GM18868 (cell line): Measurements from ENCODE around the gene TBCE.
"Not testable (repeated sequence)": the region's sequence is repeated elsewhere in the genome, so short reads cannot be mapped to it uniquely, and the experiment has no call there.

Source experiments
- ATAC-seq: cut with Tn5 transposase; IDR thresholded peaks from one replicate; pipeline ENCODE4 v1.9.1; 2021; ENCODE audit warnings: mild to moderate bottlenecking, moderate library complexity; ENCODE audit not compliant: unreplicated experiment

TBCE gene

GRCh38 chr1:235450886-235451483 is 83.8 kb downstream of the TBCE start:
- ATAC-seq, result no peak

GRCh38 chr1:235454021-235454420 is 86.8 kb downstream of the TBCE start:
- no peak for ATAC-seq

GRCh38 chr1:235455097-235455496 is 87.9 kb downstream of the TBCE start:
- ATAC-seq, result no peak

- ATAC-seq, result no peak
Measured at GRCh38 chr1:235455823-235456222, 88.6 kb downstream of the TBCE start.

GRCh38 chr1:235457856-235458255 is 90.6 kb downstream of the TBCE start:
- ATAC-seq, result not testable (repeated sequence)

DNA sequence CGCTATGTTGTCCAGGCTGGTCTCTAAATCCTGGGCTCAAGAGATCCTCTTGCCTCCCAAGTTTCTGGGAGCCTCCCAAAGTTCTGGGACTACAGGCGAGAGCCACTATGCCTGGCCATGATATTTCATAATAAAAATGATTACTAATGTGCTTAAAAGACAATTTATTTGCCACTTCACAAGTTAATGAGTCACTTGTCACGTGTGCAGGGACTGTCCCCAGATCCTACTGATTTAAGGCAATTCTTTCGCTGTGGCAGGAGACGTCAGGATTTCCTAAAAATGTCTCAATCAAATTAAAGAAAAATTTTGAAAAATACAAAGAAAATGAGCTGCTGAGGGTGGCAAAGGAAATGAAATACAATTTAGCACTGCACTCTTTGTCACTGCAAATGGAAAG is 93.5 kb downstream of the TBCE start:
- ATAC-seq, result no peak

GRCh38 chr1:235461954-235462353 is 94.7 kb downstream of the TBCE start:
- ATAC-seq, result no peak

DNA sequence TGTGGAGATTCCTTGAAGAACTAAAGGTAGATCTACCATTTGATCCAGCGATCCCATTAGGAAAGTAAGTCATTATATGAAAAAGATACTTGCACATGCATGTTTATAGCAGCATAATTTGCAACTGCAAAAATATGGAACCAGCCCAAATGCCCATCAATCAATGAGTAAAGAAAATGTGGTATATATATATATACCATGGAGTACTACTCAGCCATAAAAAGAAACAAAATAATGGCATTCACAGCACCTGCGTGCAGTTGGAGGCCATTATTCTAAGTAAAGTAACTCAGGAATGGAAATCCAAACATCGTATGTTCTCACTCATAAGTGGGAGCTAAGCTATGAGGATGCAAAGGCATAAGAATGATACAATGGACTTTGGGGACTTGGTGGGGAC is 95.6 kb downstream of the TBCE start:
- not testable (repeated sequence) for ATAC-seq

- ATAC-seq, result no peak
Measured at GRCh38 chr1:235465066-235465465, 97.8 kb downstream of the TBCE start.

DNA sequence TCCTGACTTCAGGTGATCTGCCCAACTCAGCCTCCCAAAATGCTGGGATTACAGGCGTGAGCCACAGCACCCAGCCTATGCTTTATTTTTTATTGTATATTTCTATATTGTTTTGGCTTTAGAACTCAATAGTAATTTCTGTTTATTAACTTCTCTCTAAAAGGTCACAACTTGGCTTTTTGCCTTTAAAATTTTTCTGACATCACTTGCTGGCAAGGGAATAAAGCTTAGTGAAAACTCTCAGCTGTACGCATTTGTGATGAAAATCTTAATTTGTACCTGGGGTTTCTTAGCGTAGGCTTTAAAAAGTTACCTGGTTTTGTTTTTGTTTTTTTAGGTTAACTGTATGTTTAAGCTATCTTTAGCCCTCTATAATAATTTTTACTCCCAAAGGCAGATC is 100.8 kb downstream of the TBCE start:
- no peak for ATAC-seq

DNA sequence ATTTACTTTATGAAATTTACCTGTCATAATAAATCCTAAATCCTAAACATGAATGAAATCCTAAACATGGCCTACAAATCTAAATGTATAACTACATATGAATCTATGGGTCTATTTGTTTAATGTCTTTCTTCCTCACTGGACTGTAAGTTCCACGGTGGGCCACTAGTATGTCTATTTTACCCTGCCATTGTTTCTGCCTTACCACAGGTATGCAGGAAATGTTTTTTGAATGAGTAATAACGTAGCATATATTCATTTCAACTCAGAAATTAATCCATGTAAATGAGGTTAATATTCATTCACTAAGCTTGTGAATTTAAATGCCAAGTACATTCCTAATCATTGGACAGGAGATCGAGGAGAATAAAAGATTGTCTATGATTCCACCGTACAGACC is 101.7 kb downstream of the TBCE start:
- ATAC-seq, result no peak

- ATAC-seq, result not testable (repeated sequence)
Measured at GRCh38 chr1:235469897-235470296, 102.7 kb downstream of the TBCE start.

- no peak for ATAC-seq
Measured at GRCh38 chr1:235470741-235471439, 103.7 kb downstream of the TBCE start.

DNA sequence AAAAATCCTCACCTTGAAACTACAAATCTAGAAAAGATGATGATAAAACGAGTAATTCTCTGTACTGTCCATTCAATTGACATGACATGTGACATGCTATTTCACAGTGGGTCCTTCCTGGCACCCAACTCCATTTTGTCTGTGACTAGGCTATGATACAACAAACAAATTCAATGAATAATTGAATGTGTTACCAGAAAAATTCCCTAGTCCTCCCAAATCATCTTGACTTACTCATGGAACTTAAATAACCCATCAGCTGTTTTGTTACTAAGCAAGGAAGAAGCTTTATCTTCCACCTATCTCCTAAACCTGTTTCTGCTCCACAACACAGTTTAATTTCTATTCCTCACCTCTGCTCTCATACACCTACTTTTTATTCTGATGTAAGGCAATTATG is 106.6 kb downstream of the TBCE start:
- ATAC-seq, result no peak

GRCh38 chr1:235483090-235483489 is 115.9 kb downstream of the TBCE start:
- no peak for ATAC-seq

GRCh38 chr1:235485558-235485957 is 118.3 kb downstream of the TBCE start:
- ATAC-seq, result no peak

DNA sequence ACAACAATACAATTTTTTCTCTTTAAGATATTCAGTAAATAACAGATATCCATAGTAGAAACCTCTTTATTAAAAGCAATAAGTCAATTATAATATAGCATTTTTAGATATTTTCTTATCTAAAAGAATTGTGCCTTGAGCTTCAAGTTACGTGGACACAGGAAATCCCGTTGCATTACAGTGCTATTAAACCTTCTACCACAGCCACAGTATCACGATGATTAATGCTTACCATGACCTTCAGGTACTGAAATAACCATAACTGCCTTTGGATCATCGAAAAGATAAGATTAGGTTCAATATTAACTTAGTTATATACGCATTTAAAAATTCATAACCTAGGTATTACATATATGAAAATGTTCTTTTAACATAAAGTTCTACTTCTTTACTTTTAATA is 119.1 kb downstream of the TBCE start:
- no peak for ATAC-seq

DNA sequence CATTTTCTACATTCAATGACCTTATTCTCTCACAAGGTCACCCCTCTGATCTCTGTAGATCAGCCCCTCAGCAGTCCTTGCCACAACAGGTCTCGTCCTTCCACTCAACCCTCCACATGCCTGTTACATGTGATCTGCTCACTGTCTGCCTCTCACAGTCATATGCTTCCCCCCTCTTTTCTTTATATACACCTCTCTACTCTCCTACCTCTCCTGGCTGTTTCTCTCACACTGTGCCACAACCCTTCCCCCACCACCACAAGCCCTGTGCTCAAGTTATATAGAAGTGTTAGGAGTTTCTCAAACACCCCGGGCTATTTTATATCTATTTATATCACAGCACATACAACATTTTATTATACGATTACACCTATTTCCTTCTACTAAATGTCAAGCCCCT is 124.4 kb downstream of the TBCE start:
- ATAC-seq, result no peak

DNA sequence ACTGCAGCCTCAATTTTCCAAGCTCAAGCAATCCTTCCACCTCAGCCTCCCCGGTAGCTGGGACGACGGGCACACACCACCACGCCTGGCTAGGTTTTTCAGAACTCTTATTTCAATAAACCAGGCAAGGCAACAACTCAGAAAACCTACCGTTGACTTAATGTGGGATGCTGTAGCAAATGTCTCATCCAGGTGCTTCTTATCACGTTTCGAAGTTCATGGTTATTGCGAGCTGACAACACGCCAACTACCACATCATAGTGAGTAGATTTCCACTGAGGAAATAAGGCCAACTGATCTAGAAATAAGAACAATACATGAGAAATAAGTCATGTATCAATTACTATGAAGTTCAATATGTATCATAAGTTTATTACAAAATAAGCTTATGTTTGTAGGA is 127.3 kb downstream of the TBCE start:
- no peak for ATAC-seq

- ATAC-seq, result no peak
Measured at GRCh38 chr1:235495030-235495429, 127.8 kb downstream of the TBCE start.

- no peak for ATAC-seq
Measured at GRCh38 chr1:235495551-235495950, 128.3 kb downstream of the TBCE start.

- no peak for ATAC-seq
Measured at GRCh38 chr1:235500971-235501540, 133.8 kb downstream of the TBCE start.
